ENCODE data around the gene MMP20. TPM values are rescaled to one million over a fixed set of nuclear protein-coding genes. Genes with fewer than 3 reads are reported as not detected.

Gene MMP20
- total RNA-seq, 1 experiment from 2014 or later: not detected

- TF ChIP-seq AFF4 (CRISPR knock-in tag; IDR thresholded peaks at IDR 0.05; ENCODE audit: borderline replicate concordance): no peak
- no peak for TF ChIP-seq NR3C1 (CRISPR knock-in tag; conservative IDR thresholded peaks at IDR 0.05; ENCODE audit: low read depth)
- TF ChIP-seq ATF2 (CRISPR knock-in tag; IDR thresholded peaks at IDR 0.05; ENCODE audit: borderline replicate concordance, low read depth): no peak
- no peak for TF ChIP-seq ZNF219 (CRISPR knock-in tag; IDR thresholded peaks at IDR 0.05; ENCODE audit: borderline replicate concordance)
Measured at GRCh38 chr11:102591160-102591718, 33.9 kb downstream of the MMP20 start (continued).

- no peaks in the 10 kb centered on the region for H3K27me3 Mint-ChIP-seq (ENCODE audit: low read depth)
- DNase-seq (ENCODE audit: low spot score) (no peak), ATAC-seq (no peak)
- CTCF ChIA-PET: interaction anchor here (2.3 kb wide), 1 partner anchor 76 kb away, joined by 13 read pairs; no protein-coding TSS in a partner anchor
- H3K4me1 Mint-ChIP-seq: peaks cover 8% of the 10 kb centered on the region
- no peak overlapping the region for H3K4me3 Mint-ChIP-seq
- no peaks in the 10 kb centered on the region for H3K36me3 Mint-ChIP-seq
- H3K9me3 Mint-ChIP-seq: peaks cover 11% of the 10 kb centered on the region
- POLR2A ChIA-PET: no interaction called here
- no peak overlapping the region for H3K27ac Mint-ChIP-seq
- no peak for TF ChIP-seq SP1 (CRISPR knock-in tag; conservative IDR thresholded peaks at IDR 0.05)
- TF ChIP-seq RELA (CRISPR knock-in tag; IDR thresholded peaks at IDR 0.05; ENCODE audit: borderline replicate concordance): no peak
- no peak for TF ChIP-seq ZNF263 (CRISPR knock-in tag; IDR thresholded peaks at IDR 0.05; ENCODE audit: low read depth)
- no peak for TF ChIP-seq PREB (CRISPR knock-in tag; IDR thresholded peaks at IDR 0.05; ENCODE audit: borderline replicate concordance)
- TF ChIP-seq FOXJ3 (CRISPR knock-in tag; IDR thresholded peaks at IDR 0.05; ENCODE audit: borderline replicate concordance): no peak
- no peak for TF ChIP-seq ZNF425 (CRISPR knock-in tag; conservative IDR thresholded peaks at IDR 0.05)
- no peak for TF ChIP-seq RORB (CRISPR knock-in tag; IDR thresholded peaks at IDR 0.05)
- TF ChIP-seq ZBTB43 (CRISPR knock-in tag; IDR thresholded peaks at IDR 0.05): no peak
- TF ChIP-seq FOXK1 (CRISPR knock-in tag; IDR thresholded peaks at IDR 0.05): no peak
- TF ChIP-seq USF2 (CRISPR knock-in tag; IDR thresholded peaks at IDR 0.05): no peak
Measured at GRCh38 chr11:102590276-102591049, 34.7 kb downstream of the MMP20 start.
